Activated CD4-positive, CD25-positive, alpha-beta regulatory T cell treated with anti-CD3 and anti-CD28 coated beads, Interleukin-2, amount 50 U/mL, for 16 hours (primary cell): ENCODE measurements around the gene RASSF5.

ENCODE experiments used
- DNase-seq: peaks from one replicate; pipeline ENCODE4 v3.0.0-alpha.2; 2020; ENCODE audit warnings: low read depth, low spot score

Gene RASSF5

GRCh38 chr1:206497363-206497762 lies 10.0 kb upstream of the RASSF5 start:
- no peak for DNase-seq

- no peak for DNase-seq
Observed at GRCh38 chr1:206497774-206498173, 9.6 kb upstream of the RASSF5 start.

- no peak for DNase-seq
Observed at GRCh38 chr1:206498685-206499084, 8.6 kb upstream of the RASSF5 start.

- no peak for DNase-seq
Observed at GRCh38 chr1:206500046-206500445, 7.3 kb upstream of the RASSF5 start.

- no peak for DNase-seq
Observed at GRCh38 chr1:206501881-206502280, 5.5 kb upstream of the RASSF5 start.

GRCh38 chr1:206502403-206502802 lies 4.9 kb upstream of the RASSF5 start:
- no peak for DNase-seq

GRCh38 chr1:206502812-206503211 lies 4.5 kb upstream of the RASSF5 start:
- no peak for DNase-seq

- no peak for DNase-seq
Observed at GRCh38 chr1:206503591-206504362, 3.6 kb upstream of the RASSF5 start.

GRCh38 chr1:206504363-206504713 lies 3.0 kb upstream of the RASSF5 start:
- DNase-seq: no peak

- DNase-seq: no peak
Observed at GRCh38 chr1:206505702-206506355, 1.5 kb upstream of the RASSF5 start.

- no peak for DNase-seq
Observed at GRCh38 chr1:206506405-206507283, 687 bp upstream of the RASSF5 start.

GRCh38 chr1:206508130-206508889 lies 979 bp downstream of the RASSF5 start:
- DNase-seq: no peak

- DNase-seq: no peak
Observed at GRCh38 chr1:206508956-206509355, 1.6 kb downstream of the RASSF5 start.

GRCh38 chr1:206509612-206510257 lies 2.4 kb downstream of the RASSF5 start:
- no peak for DNase-seq

- no peak for DNase-seq
Observed at GRCh38 chr1:206510371-206510770, 3.0 kb downstream of the RASSF5 start.

- DNase-seq: no peak
Observed at GRCh38 chr1:206511362-206512057, 4.2 kb downstream of the RASSF5 start.

GRCh38 chr1:206512058-206512850 lies 4.9 kb downstream of the RASSF5 start:
- no peak for DNase-seq

GRCh38 chr1:206512851-206513180 lies 5.5 kb downstream of the RASSF5 start:
- DNase-seq: no peak

- no peak for DNase-seq
Observed at GRCh38 chr1:206513312-206514111, 6.2 kb downstream of the RASSF5 start.
